Measurements from ENCODE around the gene RITA1.

The RITA1 gene

DNA sequence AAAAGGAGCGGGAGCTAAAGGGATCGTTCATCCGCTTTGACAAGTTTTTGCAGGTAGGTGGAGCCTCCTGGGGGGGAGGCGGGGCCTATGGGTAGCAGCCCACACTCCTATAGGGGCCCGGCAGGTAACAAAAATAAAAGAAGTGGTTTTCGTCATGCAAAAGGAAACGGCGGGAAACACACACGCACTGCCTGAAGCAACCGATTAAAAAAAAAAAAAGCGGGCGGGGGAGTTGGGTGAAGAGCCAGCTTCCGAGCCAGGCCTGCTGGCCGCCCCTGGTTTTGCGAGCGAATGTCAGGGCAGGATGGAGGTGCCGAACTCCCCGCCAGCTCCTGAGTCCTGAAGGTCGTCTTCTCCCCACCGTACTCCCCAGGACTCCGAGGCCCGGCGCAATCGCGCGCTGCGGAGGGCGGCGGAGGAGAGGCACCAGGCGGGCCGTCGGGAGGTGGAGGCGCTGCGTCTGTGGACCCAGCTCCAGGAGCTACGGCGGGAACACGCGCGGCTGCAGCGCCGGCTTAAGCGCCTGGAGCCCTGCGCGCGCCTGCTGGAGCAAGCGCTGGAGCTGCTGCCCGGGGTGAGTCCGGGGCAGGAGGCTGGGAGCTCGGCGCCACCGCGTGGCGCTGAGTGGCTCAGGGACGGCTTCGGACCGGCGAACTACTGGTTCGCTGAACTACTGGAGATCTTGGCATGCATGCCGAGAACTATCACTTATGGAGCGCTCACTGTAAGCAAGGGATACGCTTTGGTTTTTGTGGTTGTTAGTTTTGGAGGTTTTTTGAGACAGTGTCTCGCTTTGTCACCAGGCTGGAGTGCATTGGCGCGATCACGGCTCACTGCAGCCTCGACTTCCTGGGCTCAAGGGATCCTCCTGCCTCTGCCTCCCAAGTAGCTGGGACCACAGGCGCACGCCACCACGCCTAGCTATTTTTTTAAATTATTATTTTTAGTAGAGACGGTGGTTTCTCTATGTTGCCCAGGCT, 32.4 kb upstream of the RITA1 start:
- DNase-seq (ENCODE audit: extremely low spot score, insufficient read length, low read depth): peak; percentile 62

GRCh38 chr12:113154351-113154973, 31.1 kb upstream of the RITA1 start:
- FAIRE-seq: no peak
- no peak for DNase-seq (ENCODE audit: extremely low spot score, insufficient read length, low read depth)

More for the DNA sequence above, 32.4 kb upstream of the RITA1 start:
- peak; percentile 83 for FAIRE-seq

DNA sequence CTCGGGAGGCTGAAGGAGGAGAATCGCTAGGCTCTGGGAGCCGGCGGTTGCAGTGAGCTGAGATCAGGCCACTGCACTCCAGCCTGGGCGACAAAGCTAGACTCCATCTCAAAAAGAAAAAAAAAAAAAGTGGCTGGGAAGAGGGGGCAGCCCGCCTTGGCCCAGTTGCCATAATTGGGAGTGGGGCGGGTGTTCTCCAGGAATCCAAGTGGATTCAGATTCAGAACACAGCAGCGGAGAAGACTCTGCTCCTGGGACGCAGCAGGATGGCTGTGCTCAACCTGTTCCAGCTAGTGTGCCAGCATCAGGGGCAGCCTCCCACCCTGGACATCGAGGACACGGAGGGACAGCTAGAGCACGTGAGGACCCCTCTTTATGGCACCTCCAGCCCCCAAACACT, 30.5 kb upstream of the RITA1 start:
- FAIRE-seq: no peak
- no peak for DNase-seq (ENCODE audit: extremely low spot score, insufficient read length, low read depth)

DNA sequence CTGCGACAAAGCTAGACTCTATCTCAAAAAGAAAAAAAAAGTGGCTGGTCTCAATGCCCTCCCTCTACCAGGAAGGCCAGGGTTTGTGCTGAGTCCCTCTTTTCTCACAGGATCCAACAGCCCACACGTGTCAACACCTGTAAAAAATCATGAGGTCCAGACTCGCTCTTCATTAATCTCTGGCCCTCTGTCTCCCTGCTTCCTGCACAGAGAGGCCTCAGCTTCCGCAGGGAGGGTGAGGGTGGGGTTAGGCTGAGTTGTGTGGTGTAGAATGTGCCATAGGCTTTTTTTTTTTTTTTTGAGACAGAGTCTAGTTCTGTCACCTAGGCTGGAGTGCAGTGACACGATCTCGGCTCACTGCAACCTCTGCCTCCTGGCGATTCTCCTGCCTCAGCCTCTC, 29.9 kb upstream of the RITA1 start:
- no peak for FAIRE-seq
- DNase-seq (ENCODE audit: extremely low spot score, insufficient read length, low read depth): no peak

GRCh38 chr12:113157218-113157859, 28.2 kb upstream of the RITA1 start:
- DNase-seq (ENCODE audit: extremely low spot score, insufficient read length, low read depth): no peak
- no peak for FAIRE-seq

GRCh38 chr12:113158439-113159203, 26.9 kb upstream of the RITA1 start:
- FAIRE-seq (no peak), DNase-seq (ENCODE audit: extremely low spot score, insufficient read length, low read depth) (no peak)

GRCh38 chr12:113159937-113160336, 25.6 kb upstream of the RITA1 start:
- DNase-seq (ENCODE audit: extremely low spot score, insufficient read length, low read depth) (no peak), FAIRE-seq (no peak)

DNA sequence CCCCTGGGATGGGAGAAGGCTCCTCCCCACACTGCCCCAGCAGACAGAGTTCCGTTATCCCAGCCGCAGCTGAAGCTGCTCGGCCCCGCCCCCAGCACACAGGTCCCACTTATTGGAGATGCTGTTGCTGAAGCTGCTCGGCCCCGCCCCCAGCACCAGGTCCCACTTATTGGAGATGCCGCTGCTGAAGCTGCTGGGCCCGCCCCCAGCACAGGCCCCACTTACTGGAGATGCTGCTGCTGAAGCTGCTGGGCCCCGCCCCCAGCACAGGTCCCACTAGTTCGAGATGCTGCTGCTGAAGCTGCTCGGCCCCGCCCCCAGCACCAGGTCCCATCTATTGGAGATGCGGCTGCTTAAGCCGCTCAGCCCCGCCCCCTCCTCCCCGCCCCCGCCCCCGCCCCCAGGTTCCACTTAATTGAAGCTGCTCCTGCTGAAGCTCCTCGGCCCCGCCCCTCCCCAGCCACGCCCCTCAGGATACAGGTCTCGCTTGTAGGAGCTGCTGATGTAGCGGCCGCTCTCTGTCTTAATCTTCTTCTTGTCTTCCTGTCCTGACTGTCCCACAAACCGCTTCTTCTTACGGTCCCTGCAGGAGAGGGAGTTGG, 24.0 kb upstream of the RITA1 start:
- FAIRE-seq: no peak

DNA sequence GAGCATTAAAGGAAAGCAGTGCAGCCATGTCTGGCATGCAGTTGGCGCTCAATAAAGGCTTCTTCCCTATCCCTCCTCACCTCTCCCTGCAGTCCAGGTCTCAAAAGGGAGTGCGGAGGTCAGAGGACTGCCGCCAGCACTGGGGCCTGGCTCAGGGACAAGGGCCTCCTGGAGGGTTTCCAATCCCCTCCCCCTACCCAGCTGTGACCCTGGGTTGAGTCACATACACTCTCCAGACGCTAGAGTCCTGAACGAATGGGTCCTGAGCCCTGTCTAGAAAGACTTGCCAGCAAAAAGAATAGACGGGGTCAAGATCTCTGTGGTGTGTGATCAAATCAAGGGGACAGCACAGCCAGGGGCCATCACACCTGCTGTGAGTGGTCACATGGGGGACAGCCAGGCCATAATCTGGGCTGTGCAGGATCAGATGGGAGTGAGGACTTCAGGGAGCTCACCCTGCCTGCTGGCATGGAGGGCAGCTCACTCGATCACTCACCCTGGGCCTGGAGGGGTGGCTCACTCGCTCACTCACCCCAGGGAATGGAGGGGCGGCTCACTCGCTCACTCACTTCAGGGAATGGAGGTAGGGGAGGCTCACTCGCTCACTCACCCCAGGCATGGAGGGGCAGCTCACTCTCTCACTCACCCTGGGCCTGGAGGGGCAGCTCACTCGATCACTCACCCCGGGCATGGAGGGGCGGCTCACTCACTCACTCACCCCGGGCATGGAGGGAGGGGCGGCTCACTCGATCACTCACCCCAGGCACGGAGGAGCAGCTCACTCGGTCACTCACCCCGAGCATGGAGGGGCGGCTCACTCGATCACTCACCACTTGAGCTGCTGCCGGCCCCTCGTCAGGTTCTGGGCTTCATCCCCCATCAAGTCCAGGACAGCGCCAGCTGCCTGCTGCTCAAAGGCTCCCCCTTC, 23.2 kb upstream of the RITA1 start:
- no peak for DNase-seq (ENCODE audit: extremely low spot score, insufficient read length, low read depth)
- FAIRE-seq: no peak

More for the DNA sequence above, 24.0 kb upstream of the RITA1 start:
- no peak for DNase-seq (ENCODE audit: extremely low spot score, insufficient read length, low read depth)

GRCh38 chr12:113163030-113163360, 22.5 kb upstream of the RITA1 start:
- DNase-seq (ENCODE audit: extremely low spot score, insufficient read length, low read depth) (no peak), FAIRE-seq (no peak)

DNA sequence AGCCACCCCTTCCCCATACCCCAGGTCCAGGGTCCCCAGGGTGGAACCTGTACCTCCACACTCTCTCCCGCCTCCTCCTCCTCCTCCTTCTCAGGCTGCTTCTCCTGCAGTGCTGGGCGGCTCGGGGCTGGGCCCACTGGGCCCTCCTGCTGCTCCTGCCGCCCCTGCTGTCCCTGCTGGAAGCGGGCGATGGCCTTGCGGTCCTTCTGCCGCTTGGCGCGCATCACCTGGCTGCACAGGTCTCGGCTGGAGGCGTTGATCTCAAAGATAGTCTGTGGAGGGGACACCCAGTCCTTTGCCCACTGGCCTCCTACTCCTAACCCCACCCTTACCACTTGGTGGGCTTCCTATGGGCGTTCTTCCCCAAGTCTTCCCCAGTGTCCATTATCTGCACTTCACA, 21.5 kb upstream of the RITA1 start:
- DNase-seq (ENCODE audit: extremely low spot score, insufficient read length, low read depth) (no peak), FAIRE-seq (no peak)

GRCh38 chr12:113165521-113166450, 19.7 kb upstream of the RITA1 start:
- DNase-seq (ENCODE audit: extremely low spot score, insufficient read length, low read depth) (no peak), FAIRE-seq (no peak)

- FAIRE-seq (no peak), DNase-seq (ENCODE audit: extremely low spot score, insufficient read length, low read depth) (no peak)
These were observed 17.7 kb upstream of the RITA1 start for GRCh38 chr12:113167868-113168267.

DNA sequence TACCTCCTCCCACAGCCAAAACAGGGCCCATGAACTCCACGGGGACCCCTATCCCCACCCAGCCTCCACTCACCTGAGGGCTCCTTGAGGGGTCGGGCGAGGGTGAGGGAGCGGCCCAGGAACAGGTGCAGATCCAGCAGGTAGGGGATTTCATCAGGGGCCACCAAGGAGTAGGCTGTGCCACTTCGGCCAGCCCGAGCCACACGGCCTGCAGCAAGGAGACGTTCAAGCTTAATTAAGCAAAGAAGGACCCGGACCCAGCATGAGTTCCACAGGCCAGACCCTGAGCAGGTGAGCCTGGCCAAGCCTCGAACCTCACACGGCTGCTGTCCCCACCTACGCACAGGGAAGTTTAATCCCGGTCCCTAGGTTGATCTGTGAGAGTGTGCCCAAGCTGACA, 15.8 kb upstream of the RITA1 start:
- DNase-seq (ENCODE audit: extremely low spot score, insufficient read length, low read depth) (no peak), FAIRE-seq (no peak)

DNA sequence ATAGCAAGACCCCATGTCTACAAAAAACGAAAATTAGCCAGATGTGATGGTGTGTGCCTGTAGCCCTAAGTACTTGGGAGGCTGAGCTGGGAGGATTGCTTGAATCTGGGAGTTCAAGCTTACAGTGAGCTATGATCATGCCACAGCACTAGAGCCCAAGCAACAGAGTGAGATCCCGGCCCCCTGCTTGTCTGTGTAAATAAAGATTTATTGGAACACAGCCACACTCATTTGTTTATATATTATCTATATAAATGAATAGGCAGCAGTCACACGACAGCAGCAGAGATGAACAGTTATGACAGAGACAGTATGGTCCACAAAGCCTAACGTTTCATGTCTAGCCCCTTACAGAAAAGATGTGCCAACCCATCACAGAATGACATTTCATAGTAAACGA, 15.1 kb upstream of the RITA1 start:
- FAIRE-seq: no peak
- no peak for DNase-seq (ENCODE audit: extremely low spot score, insufficient read length, low read depth)

DNA sequence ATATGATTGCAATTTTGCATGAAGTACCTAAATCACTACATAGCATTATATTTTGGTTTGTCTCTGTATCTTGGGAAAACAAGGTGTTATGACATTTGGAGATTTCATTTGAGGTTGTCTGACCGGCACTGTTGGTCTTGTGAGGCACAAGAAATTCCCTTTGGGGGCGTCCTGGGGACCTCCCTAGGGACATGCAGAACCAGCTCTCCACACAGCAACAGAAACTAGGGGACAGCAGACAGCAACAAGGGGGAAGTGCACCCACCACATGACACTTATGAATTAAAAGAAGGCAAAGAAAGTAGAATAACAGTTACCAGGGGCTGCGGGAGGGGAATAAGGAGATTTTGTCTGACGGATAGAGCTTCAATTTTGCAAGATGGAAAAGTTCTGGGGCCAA, 14.6 kb upstream of the RITA1 start:
- no peak for FAIRE-seq
- DNase-seq (ENCODE audit: extremely low spot score, insufficient read length, low read depth): no peak

DNA sequence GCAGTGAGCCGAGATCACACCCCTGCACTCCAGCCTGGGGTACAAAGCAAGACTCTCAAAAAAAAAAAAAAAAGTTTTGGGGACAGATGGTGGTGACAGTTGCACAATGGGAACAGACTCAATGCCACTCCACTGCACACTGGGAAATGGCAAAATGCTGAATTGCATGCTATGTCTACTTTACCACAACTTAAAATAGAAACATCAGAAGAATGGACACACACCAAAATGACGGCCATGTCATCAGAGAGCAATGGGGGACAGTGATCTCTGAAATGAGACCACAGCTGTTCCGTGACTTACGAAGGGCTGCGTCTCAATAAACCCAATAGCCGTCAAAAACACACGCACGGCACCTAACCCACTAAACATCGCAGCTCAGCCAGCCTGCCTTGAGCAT, 14.0 kb upstream of the RITA1 start:
- DNase-seq (ENCODE audit: extremely low spot score, insufficient read length, low read depth) (no peak), FAIRE-seq (no peak)

DNA sequence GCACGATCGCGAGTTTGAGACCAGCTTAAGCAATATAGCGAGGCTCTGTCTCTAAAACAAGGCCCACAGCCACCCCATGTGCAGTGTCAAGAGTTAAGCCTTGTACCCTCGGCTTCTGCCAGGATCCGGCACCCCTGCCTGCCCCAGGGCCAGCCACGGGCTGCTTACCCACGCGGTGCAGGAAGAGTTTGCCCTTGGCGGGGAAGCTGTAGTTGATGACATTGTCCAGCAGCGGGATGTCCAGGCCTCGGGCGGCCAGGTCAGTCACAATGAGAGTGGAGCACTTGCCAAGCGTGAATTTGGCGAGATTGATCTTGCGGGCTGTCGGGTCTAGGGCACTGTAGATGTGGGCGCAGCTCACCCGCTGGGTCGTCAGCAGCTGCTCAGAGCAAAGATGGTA, 13.3 kb upstream of the RITA1 start:
- FAIRE-seq (no peak), DNase-seq (ENCODE audit: extremely low spot score, insufficient read length, low read depth) (no peak)

Measured in GM18507 (cell line).